SK-N-SH (cell line): ENCODE results near the gene RP9.

Experiments used
- CTCF ChIP-seq: fragments of 200-600 bp; sonication (generic); IDR thresholded peaks from 2 replicates; pipeline ENCODE4 v1.6.1; 2017; ENCODE audit warnings: antibody characterized with exemption, mild to moderate bottlenecking, moderate library complexity
- USF2 ChIP-seq: fragments of 150-350 bp; IDR thresholded peaks from 2 replicates; pipeline ENCODE4 v1.6.1; 2017; ENCODE audit warnings: antibody characterized with exemption, low read length, low read depth, borderline replicate concordance

GRCh38 chr7:33061282-33061937, 47.8 kb downstream of the RP9 start:
- no peak for TF ChIP-seq USF2
- TF ChIP-seq CTCF = no peak
